Upper lobe of left lung (tissue), 4 donors: ENCODE data around the gene EHD4.

Experiments
- CTCF ChIP-seq, 6 experiments: fragments of 450-650 bp in 4 of 6; fragments of 200-600 bp in 2 of 6; sonication (generic) in 2 of 6; IDR thresholded peaks; one replicate each; pipeline ENCODE4 v1.5.1; 2016 to 2019; ENCODE audit warnings: antibody characterized with exemption in 6 of 6
- EP300 ChIP-seq, 4 donors: sonication (generic); formaldehyde crosslinking; IDR thresholded peaks; one replicate each; pipeline ENCODE4 v1.5.1; 2017; ENCODE audit warnings: antibody characterized with exemption in 4 of 4, control low read depth in 2 of 4
- POLR2A ChIP-seq, 4 donors: fragments of 450-650 bp; IDR thresholded peaks; one replicate each; pipeline ENCODE4 v1.5.1; 2016 to 2017; ENCODE audit warnings: antibody characterized with exemption in 4 of 4, mild to moderate bottlenecking in 2 of 4
- POLR2AphosphoS5 ChIP-seq, 2 donors: sonication (generic); formaldehyde crosslinking; IDR thresholded peaks; one replicate each; pipeline ENCODE4 v1.5.1; 2017; ENCODE audit warnings: antibody characterized with exemption in 2 of 2

- TF ChIP-seq CTCF (IDR thresholded peaks at IDR 0.05) = no peak
- TF ChIP-seq POLR2AphosphoS5 (IDR thresholded peaks at IDR 0.05) = no peak
- TF ChIP-seq POLR2A (IDR thresholded peaks at IDR 0.05) = no peak
- TF ChIP-seq EP300 (IDR thresholded peaks at IDR 0.05) = no peak
These were observed 85.2 kb downstream of the EHD4 start for GRCh38 chr15:41887161-41887560.
